Activated CD4-positive, alpha-beta T cell treated with anti-CD3 and anti-CD28 coated beads for 48 hours (primary cell): Measurements from ENCODE around the gene OR4K5.
"Not testable (repeated sequence)": the region's sequence is repeated elsewhere in the genome, so short reads cannot be mapped to it uniquely, and the experiment has no call there.

ENCODE experiments used
- DNase-seq: peaks from one replicate; pipeline ENCODE4 v3.0.0-alpha.2; 2020

The OR4K5 gene

GRCh38 chr14:19920021-19920657, at the start of gene OR4K5:
TSS of gene OR4K5 (plus strand) at chr14:19920607. CDS start at chr14:19920607, 0 bp downstream.
- DNase-seq: no peak

- DNase-seq: no peak
Observed at GRCh38 chr14:19873178-19873577, 47.2 kb upstream of the OR4K5 start.

GRCh38 chr14:19874842-19875241, 45.6 kb upstream of the OR4K5 start, which contains the start of gene OR4K2:
TSS of gene OR4K2 (plus strand) at chr14:19875142. CDS start at chr14:19876268, 1,126 bp downstream.
- no peak for DNase-seq

- DNase-seq: no peak
Observed at GRCh38 chr14:19878029-19878642, 42.3 kb upstream of the OR4K5 start.

GRCh38 chr14:19895282-19895681, 25.1 kb upstream of the OR4K5 start:
- no peak for DNase-seq

GRCh38 chr14:19900999-19901398, 19.4 kb upstream of the OR4K5 start:
- no peak for DNase-seq

- no peak for DNase-seq
Observed at GRCh38 chr14:19902409-19902808, 18.0 kb upstream of the OR4K5 start.

GRCh38 chr14:19906665-19907064, 13.7 kb upstream of the OR4K5 start:
- no peak for DNase-seq

- no peak for DNase-seq
Observed at GRCh38 chr14:19911114-19911513, 9.3 kb upstream of the OR4K5 start.

GRCh38 chr14:19917243-19917642, 3.2 kb upstream of the OR4K5 start:
- DNase-seq: no peak

GRCh38 chr14:19917955-19918518, 2.4 kb upstream of the OR4K5 start:
- no peak for DNase-seq

- DNase-seq: no peak
Observed at GRCh38 chr14:19918553-19919264, 1.7 kb upstream of the OR4K5 start.

GRCh38 chr14:19930617-19931016, 10.2 kb downstream of the OR4K5 start, which contains the start of gene OR4K1:
TSS of gene OR4K1 (plus strand) at chr14:19930917. CDS start at chr14:19935667, 4,750 bp downstream.
- DNase-seq: no peak

- DNase-seq: no peak
Observed at GRCh38 chr14:19941668-19942067, 21.3 kb downstream of the OR4K5 start.

GRCh38 chr14:19947413-19948090, 27.1 kb downstream of the OR4K5 start:
- DNase-seq: no peak

- DNase-seq: no peak
Observed at GRCh38 chr14:19949218-19949617, 28.8 kb downstream of the OR4K5 start.

- not testable (repeated sequence) for DNase-seq
Observed at GRCh38 chr14:19969735-19970134, 49.3 kb downstream of the OR4K5 start.
